SU-DHL-6 (cell line): ENCODE measurements around the gene C2CD3.

ENCODE experiments used
- H2AFZ ChIP-seq: fragments of 200-600 bp; sonication (generic); 2 replicates; pipeline ENCODE4 v1.6.1; 2014; ENCODE audit warnings: low read depth, mild to moderate bottlenecking, moderate library complexity, mixed read lengths, antibody characterized with exemption, low read length; ENCODE audit not compliant: severe bottlenecking
- H3F3A ChIP-seq: fragments of 200-600 bp; shearing (Covaris generic); 2 replicates; pipeline ENCODE4 v1.6.0; 2016; ENCODE audit warnings: antibody characterized with exemption, mild to moderate bottlenecking; ENCODE audit not compliant: insufficient read depth
- H3K27ac ChIP-seq: fragments of 200-600 bp; sonication (generic); 2 replicates; pipeline ENCODE4 v1.5.1; 2016; ENCODE audit warnings: low read depth, mild to moderate bottlenecking, low read length, moderate library complexity, mixed read lengths
- H3K27me3 ChIP-seq: fragments of 200-600 bp; sonication (generic), shearing (Covaris generic); 2 replicates; pipeline ENCODE4 v1.6.0; 2014; ENCODE audit warnings: mild to moderate bottlenecking, low read length
- H3K36me3 ChIP-seq: fragments of 200-600 bp; sonication (generic); 2 replicates; pipeline ENCODE4 v1.6.1; 2014; ENCODE audit warnings: mild to moderate bottlenecking, low read length, mixed read lengths
- H3K4me2 ChIP-seq: fragments of 300-600, 200-600 bp; shearing (Covaris generic), sonication (generic); 2 replicates; pipeline ENCODE4 v1.6.0; 2014; ENCODE audit warnings: low read length, low read depth, mild to moderate bottlenecking; ENCODE audit not compliant: poor library complexity, severe bottlenecking
- H3K4me3 ChIP-seq: fragments of 200-600 bp; sonication (generic); 2 replicates; pipeline ENCODE4 v1.5.1; 2014; ENCODE audit warnings: antibody characterized with exemption, low read length, mild to moderate bottlenecking, mixed read lengths; ENCODE audit not compliant: insufficient read depth, poor library complexity, severe bottlenecking
- H3K79me2 ChIP-seq: fragments of 200-600 bp; sonication (generic); 2 replicates; pipeline ENCODE4 v1.6.1; 2014; ENCODE audit warnings: mild to moderate bottlenecking, low read length, moderate library complexity; ENCODE audit not compliant: insufficient read depth
- H3K9ac ChIP-seq: fragments of 200-600 bp; sonication (generic); 2 replicates; pipeline ENCODE4 v1.7.0; 2014; ENCODE audit warnings: mild to moderate bottlenecking, low read length
- H3K9me2 ChIP-seq: fragments of 200-600 bp; sonication (generic); replicated peaks from 2 replicates; pipeline ENCODE4 v1.6.1; 2014; ENCODE audit warnings: low read length; ENCODE audit not compliant: insufficient read depth
- H3K9me3 ChIP-seq: fragments of 200-600 bp; sonication (generic); 2 replicates; pipeline ENCODE4 v1.6.1; 2014; ENCODE audit warnings: low read length, mixed read lengths; ENCODE audit not compliant: insufficient read depth
- H4K20me1 ChIP-seq: fragments of 200-600 bp; sonication (generic); 2 replicates; pipeline ENCODE4 v1.6.1; 2014; ENCODE audit warnings: low read depth, mild to moderate bottlenecking, antibody characterized with exemption, low read length, moderate library complexity, mixed read lengths
- CTCF ChIP-seq: fragments of 200-600 bp; sonication (generic); IDR thresholded peaks from one replicate; pipeline ENCODE4 v1.5.1; 2017; ENCODE audit warnings: antibody characterized with exemption, mild to moderate bottlenecking, low read length, moderate library complexity; ENCODE audit not compliant: insufficient read depth, poor library complexity, severe bottlenecking
- EZH2phosphoT487 ChIP-seq: fragments of 200-600 bp; sonication (generic), shearing (Covaris generic); conservative IDR thresholded peaks from 2 replicates; pipeline ENCODE4 v1.6.1; 2018; ENCODE audit warnings: mild to moderate bottlenecking, antibody characterized with exemption, low read length, moderate library complexity, mixed read lengths

Gene C2CD3

GRCh38 chr11:74001822-74002286, 168.9 kb downstream of the C2CD3 start:
- Histone ChIP-seq H3K4me3 (no peak overlapping the region), H3K79me2 (no peaks in the 10 kb centered on the region), H3F3A (no peaks in the 10 kb centered on the region), H3K4me2 (no peak overlapping the region), H3K9me3 (no peaks in the 10 kb centered on the region), H4K20me1 (no peaks in the 10 kb centered on the region), H3K9ac (no peak overlapping the region), H3K36me3 (no peaks in the 10 kb centered on the region), H3K27ac (no peak overlapping the region), H3K27me3 (no peaks in the 10 kb centered on the region), H2AFZ (no peak overlapping the region), H3K9me2 (no peaks in the 10 kb centered on the region)
- no peak for TF ChIP-seq EZH2phosphoT487
- no peak for TF ChIP-seq CTCF

- no peak overlapping the region for H3K9ac ChIP-seq
- no peak overlapping the region for H2AFZ ChIP-seq
- H3K4me3 ChIP-seq, result no peak overlapping the region
- no peaks in the 10 kb centered on the region for H3K27me3 ChIP-seq
- 0 out of 2 replicates have a peak, but pooled peaks cover 4% of the 10 kb centered on the region for H3F3A ChIP-seq
- H3K27ac ChIP-seq, result no peak overlapping the region
- H4K20me1 ChIP-seq, result no peaks in the 10 kb centered on the region
- no peak overlapping the region for H3K4me2 ChIP-seq
- H3K79me2 ChIP-seq, result no peaks in the 10 kb centered on the region
- TF ChIP-seq EZH2phosphoT487, result no peak
- TF ChIP-seq CTCF, result no peak
- no peaks in the 10 kb centered on the region for H3K9me3 ChIP-seq
- H3K9me2 ChIP-seq, result no peaks in the 10 kb centered on the region
- H3K36me3 ChIP-seq, result no peaks in the 10 kb centered on the region
Observed at GRCh38 chr11:74000307-74001133, 170.3 kb downstream of the C2CD3 start.

GRCh38 chr11:73999581-74000306, 171.1 kb downstream of the C2CD3 start:
- Histone ChIP-seq H3K27ac (no peak overlapping the region), H3K27me3 (no peaks in the 10 kb centered on the region), H3K79me2 (no peaks in the 10 kb centered on the region), H3K9me3 (no peaks in the 10 kb centered on the region), H3K36me3 (no peaks in the 10 kb centered on the region), H3K4me3 (no peak overlapping the region), H3K9ac (no peak overlapping the region), H3F3A (0 out of 2 replicates have a peak, but pooled peaks cover 4% of the 10 kb centered on the region), H3K4me2 (no peak overlapping the region), H3K9me2 (no peaks in the 10 kb centered on the region), H4K20me1 (no peaks in the 10 kb centered on the region), H2AFZ (no peak overlapping the region)
- TF ChIP-seq CTCF (no peak), EZH2phosphoT487 (no peak)
